IMR-90 (cell line): ENCODE data around the gene DMXL1. TPM values are rescaled to one million over a fixed set of nuclear protein-coding genes. Genes with fewer than 3 reads are reported as not detected.

ENCODE experiments used
- ATAC-seq: fragments of 200-7000 bp; cut with Tn5 transposase; 2 replicates; pipeline ENCODE4 v1.9.1; 2020; ENCODE audit warnings: low read depth, mild to moderate bottlenecking, moderate library complexity
- BruUV-seq: library from RNA; stranded (reverse); fragments of 400-500 nt; replicated peaks from 2 replicates; lab custom pipeline; 2021; lab: Mats Ljungman, UMichigan
- CTCF ChIA-PET: fragments of 300-600 bp; formaldehyde crosslinking; extraction: SDS; loops from one replicate; lab custom pipeline; 2021; ENCODE audit warnings: antibody characterized with exemption; lab: Yijun Ruan, JAX
- POLR2A ChIA-PET: fragments of 300-600 bp; sonication (Branson Sonifier 250); formaldehyde crosslinking; loops from one replicate; lab custom pipeline; 2022; ENCODE audit warnings: antibody characterized with exemption; ENCODE audit not compliant: unreplicated experiment; lab: Charles Lee
- DNase-seq: peaks from one replicate; pipeline ENCODE4 v3.0.0; 2013
- H2AFZ ChIP-seq: replicated peaks from 2 replicates; pipeline ENCODE3; 2013; ENCODE audit warnings: low read length, mild to moderate bottlenecking; ENCODE audit not compliant: poor library complexity
- H2AK5ac ChIP-seq: 2 replicates; pipeline ENCODE4 v1.6.1; 2013; ENCODE audit warnings: low read depth, low read length, inconsistent platforms
- H2AK9ac ChIP-seq: replicated peaks from 2 replicates; pipeline ENCODE3; 2013; ENCODE audit warnings: mild to moderate bottlenecking, low read depth, low read length, moderate library complexity; ENCODE audit not compliant: poor library complexity
- H2BK120ac ChIP-seq: 2 replicates; pipeline ENCODE4 v1.6.1; 2013; ENCODE audit warnings: low read depth, low read length, inconsistent platforms
- H2BK15ac ChIP-seq: 3 replicates; pipeline ENCODE4 v1.6.1; 2013; ENCODE audit warnings: low read depth, low read length, inconsistent platforms
- H2BK20ac ChIP-seq: 2 replicates; pipeline ENCODE4 v1.6.1; 2013; ENCODE audit warnings: low read depth, mild to moderate bottlenecking, inconsistent platforms, low read length, moderate library complexity
- H2BK5ac ChIP-seq: 2 replicates; pipeline ENCODE4 v1.6.1; 2013; ENCODE audit warnings: mild to moderate bottlenecking, low read depth, low read length, inconsistent platforms; ENCODE audit not compliant: poor library complexity, severe bottlenecking
- H3K14ac ChIP-seq: replicated peaks from 2 replicates; pipeline ENCODE4 v1.6.1; 2013; ENCODE audit warnings: low read depth, low read length, inconsistent platforms
- H3K18ac ChIP-seq: 2 replicates; pipeline ENCODE4 v1.6.1; 2013; ENCODE audit warnings: low read depth, low read length, control low read depth
- H3K23ac ChIP-seq: 2 replicates; pipeline ENCODE4 v1.6.1; 2013; ENCODE audit warnings: low read depth, low read length, inconsistent platforms
- H3K27ac ChIP-seq: 2 replicates; pipeline ENCODE4 v1.5.1; 2013; ENCODE audit warnings: mild to moderate bottlenecking, control low read depth, low read length; ENCODE audit not compliant: insufficient read depth
- H3K27me3 ChIP-seq: 2 replicates; pipeline ENCODE4 v1.6.1; 2013; ENCODE audit warnings: low read length; ENCODE audit not compliant: control insufficient read depth, insufficient read depth
- H3K36me3 ChIP-seq: 2 replicates; pipeline ENCODE4 v1.6.1; 2013; ENCODE audit warnings: low read length, mixed read lengths; ENCODE audit not compliant: control insufficient read depth, insufficient read depth
- H3K4ac ChIP-seq: 2 replicates; pipeline ENCODE4 v1.6.1; 2013; ENCODE audit warnings: low read depth, low read length, inconsistent platforms
- H3K4me1 ChIP-seq: 2 replicates; pipeline ENCODE4 v1.6.1; 2013; ENCODE audit warnings: low read length, mixed read lengths; ENCODE audit not compliant: control insufficient read depth, insufficient read depth
- H3K4me2 ChIP-seq: 2 replicates; pipeline ENCODE4 v1.6.1; 2013; ENCODE audit warnings: low read depth, mild to moderate bottlenecking, control low read depth, low read length, moderate library complexity
- H3K4me3 ChIP-seq: 2 replicates; pipeline ENCODE4 v1.5.1; 2013; ENCODE audit warnings: low read depth, mild to moderate bottlenecking, control low read depth, low read length, moderate library complexity; ENCODE audit not compliant: insufficient read depth
- H3K56ac ChIP-seq: 2 replicates; pipeline ENCODE4 v1.6.1; 2013; ENCODE audit warnings: low read length, inconsistent platforms; ENCODE audit not compliant: insufficient read depth; ENCODE audit errors: extremely low read depth
- H3K79me1 ChIP-seq, 2 experiments: 2 replicates each; pipeline ENCODE4 v1.6.1; 2013; ENCODE audit warnings: low read length in 2 of 2, inconsistent platforms in 1 of 2, low read depth in 1 of 2
- H3K9ac ChIP-seq: 2 replicates; pipeline ENCODE4 v1.6.1; 2013; ENCODE audit warnings: low read depth, low read length, control low read depth
- H3K9me1 ChIP-seq: 2 replicates; pipeline ENCODE4 v1.6.1; 2013; ENCODE audit warnings: low read length, inconsistent platforms; ENCODE audit not compliant: insufficient read depth
- H3K9me3 ChIP-seq: 2 replicates; pipeline ENCODE4 v1.6.1; 2013; ENCODE audit warnings: low read length; ENCODE audit not compliant: control insufficient read depth, insufficient read depth
- H4K20me1 ChIP-seq: 2 replicates; pipeline ENCODE4 v1.6.1; 2013; ENCODE audit warnings: low read length, inconsistent platforms; ENCODE audit not compliant: insufficient read depth
- H4K5ac ChIP-seq: 2 replicates; pipeline ENCODE4 v1.6.1; 2013; ENCODE audit warnings: mild to moderate bottlenecking, low read depth, low read length, control low read depth
- H4K8ac ChIP-seq, 2 experiments: 2 replicates each; pipeline ENCODE4 v1.6.1; 2013; ENCODE audit warnings: low read depth in 2 of 2, low read length in 2 of 2, control low read depth in 1 of 2, inconsistent platforms in 1 of 2
- H4K91ac ChIP-seq: 2 replicates; pipeline ENCODE4 v1.6.1; 2013; ENCODE audit warnings: low read depth, low read length, inconsistent platforms; ENCODE audit not compliant: insufficient read depth
- CEBPB ChIP-seq: IDR thresholded peaks from 2 replicates; pipeline ENCODE4 v1.6.1; 2012; ENCODE audit warnings: low read depth, low read length, improper control_type of control experiment
- CHD1 ChIP-seq: IDR thresholded peaks from 2 replicates; pipeline ENCODE4 v1.6.1; 2012; ENCODE audit warnings: low read depth, low read length, improper control_type of control experiment
- ELK1 ChIP-seq: fragments of 150-350 bp; IDR thresholded peaks from 2 replicates; pipeline ENCODE4 v1.6.1; 2016; ENCODE audit warnings: low read depth, mild to moderate bottlenecking, low read length, moderate library complexity, borderline replicate concordance
- FOS ChIP-seq: fragments of 150-350 bp; IDR thresholded peaks from 2 replicates; pipeline ENCODE4 v1.6.1; 2016; ENCODE audit warnings: low read depth, low read length
- RAD21 ChIP-seq: IDR thresholded peaks from 2 replicates; pipeline ENCODE4 v1.6.1; 2012; ENCODE audit warnings: low read length, improper control_type of control experiment
- RCOR1 ChIP-seq: IDR thresholded peaks from 2 replicates; pipeline ENCODE4 v1.6.1; 2012; ENCODE audit warnings: mild to moderate bottlenecking, low read length, improper control_type of control experiment; ENCODE audit not compliant: insufficient replicate concordance
- WGBS, 2 experiments: methylation state at CpG; one replicate each; pipeline versions ENCODE4 v1.1.5 to v1.1.7; 2013; ENCODE audit warnings: missing lambda C conversion rate in 2 of 2; ENCODE audit not compliant: insufficient read length in 1 of 2; ENCODE audit errors: extremely low coverage in 2 of 2; 5-methylcytosine and 5-hydroxymethylcytosine counted together
- dilution Hi-C: fragments of 300-500 bp; cut with HindIII; formaldehyde crosslinking; loops from one replicate; pipeline ENCODE4 v1.14.3; 2018; ENCODE audit warnings: low sequenced_read_pairs; ENCODE audit not compliant: unreplicated experiment
- in situ Hi-C: fragments of 300-500 bp; cut with MboI; formaldehyde crosslinking; loops from 3 replicates; pipeline ENCODE4 v1.14.3; 2019; ENCODE audit warnings: low sequenced_read_pairs, inconsistent platforms, mixed read lengths
- intact Hi-C: fragments of 100-400 bp; cut with micrococcal nuclease; formaldehyde crosslinking; loops from 2 replicates; pipeline ENCODE4 v1.10.0; 2022
- polyA plus RNA-seq, 3 experiments: library from polyadenylated mRNA; depleted of rRNA; stranded (reverse); fragments of >200 nt; gene quantifications; 2 replicates each; pipeline ENCODE4 v1.2.3, GENCODE V29; 2012; ENCODE audit warnings: low replicate concordance in 1 of 3
- total RNA-seq: library from RNA; depleted of rRNA; stranded (reverse); fragments of >200 nt; gene quantifications from 2 replicates; pipeline ENCODE4 v1.2.3, GENCODE V29; 2012

DMXL1 gene
- total and polyA plus RNA-seq, 2 of the 4 experiments (the other 2 are of a cell fraction): 8.1 to 21.5 TPM

- no CpG with 5 or more reads among the region's 2 CpGs for WGBS, 2 experiments
- H3K4me2 ChIP-seq: no peak overlapping the region
- intact Hi-C loops (no loop called here), in situ Hi-C loops (no loop called here), dilution Hi-C loops (no loop called here)
- POLR2A ChIA-PET: no interaction called here
- no peak overlapping the region for H2AFZ ChIP-seq
- no peak overlapping the region for H4K5ac ChIP-seq
- no peak overlapping the region for H4K8ac ChIP-seq
- no peak overlapping the region for H3K4ac ChIP-seq
- H2BK120ac ChIP-seq: no peak overlapping the region
- H3K36me3 ChIP-seq: peaks cover 3% of the 10 kb centered on the region; the same call in 1 of the 2 replicates
- no peak overlapping the region for H3K18ac ChIP-seq
- CTCF ChIA-PET: no interaction called here
- H3K23ac ChIP-seq: no peak overlapping the region
- no peaks in the 10 kb centered on the region for H3K79me1 ChIP-seq
- no peak overlapping the region for H3K4me3 ChIP-seq
- H3K9me3 ChIP-seq: no peaks in the 10 kb centered on the region
- no peaks in the 10 kb centered on the region for H3K9me1 ChIP-seq
- H3K14ac ChIP-seq: no peak overlapping the region
- no peaks in the 10 kb centered on the region for H3K27me3 ChIP-seq
- H3K27ac ChIP-seq: no peak overlapping the region
- no peak overlapping the region for H2BK5ac ChIP-seq
- no peak overlapping the region for H3K56ac ChIP-seq
- no peak overlapping the region for H4K91ac ChIP-seq
- no peak overlapping the region for H2AK5ac ChIP-seq
- no peak overlapping the region for H2BK20ac ChIP-seq
- no peaks in the 10 kb centered on the region for H3K4me1 ChIP-seq
- ATAC-seq: no peak
- no peak overlapping the region for H3K9ac ChIP-seq
- no TSS peak for BruUV-seq
- no peak overlapping the region for H2AK9ac ChIP-seq
- no peaks in the 10 kb centered on the region for H4K20me1 ChIP-seq
- no peak for DNase-seq
- no peak for TF ChIP-seq ELK1
- TF ChIP-seq RCOR1: no peak
- TF ChIP-seq FOS: no peak
- TF ChIP-seq CEBPB: no peak
- TF ChIP-seq CHD1: no peak
- TF ChIP-seq RAD21: no peak
- no peak overlapping the region for H2BK15ac ChIP-seq
Measured at GRCh38 chr5:119129770-119130169, 58.9 kb downstream of the DMXL1 start.
